ENCODE results near the gene HECTD1.

GRCh38 chr14:31059152-31059924 is 148.3 kb downstream of the HECTD1 start:
- TF ChIP-seq HMGXB4 (CRISPR knock-in tag; IDR thresholded peaks at IDR 0.05) (no peak), EZH2 (IDR thresholded peaks at IDR 0.05; ENCODE audit: borderline replicate concordance, low read depth, low read length) (no peak; the same call in 1 of the 2 replicates), ZNF589 (CRISPR knock-in tag; IDR thresholded peaks at IDR 0.05; ENCODE audit: low read depth) (peak; percentile 99), POLR2A (conservative IDR thresholded peaks at IDR 0.05) (no peak), SMC3 (conservative IDR thresholded peaks at IDR 0.05; ENCODE audit: insufficient read depth, low read depth, low read length) (no peak), CTCF (IDR thresholded peaks at IDR 0.05 in 2 of 3, conservative IDR thresholded peaks at IDR 0.05 in 1 of 3; ENCODE audit: insufficient read depth in 2 of 3, low read depth in 1 of 3, low read length in 3 of 3) (no peak), MYC (IDR thresholded peaks at IDR 0.05; ENCODE audit: low read depth, low read length) (peak; percentile 74), MYC (CRISPR knock-in tag; IDR thresholded peaks at IDR 0.05; ENCODE audit: borderline replicate concordance, low read depth) (no peak), EP300 (IDR thresholded peaks at IDR 0.05; ENCODE audit: low read length) (peak; percentile 99), MTF1 (CRISPR knock-in tag; IDR thresholded peaks at IDR 0.05; ENCODE audit: borderline replicate concordance) (no peak), BRD9 (IDR thresholded peaks at IDR 0.05; ENCODE audit: low read depth, partially characterized antibody) (peak; percentile 92), ETV5 (CRISPR knock-in tag; IDR thresholded peaks at IDR 0.05; ENCODE audit: low read depth) (0 out of 2 replicates have a peak, but pooled peaks have one; percentile 44), ZNF668 (CRISPR knock-in tag; IDR thresholded peaks at IDR 0.05) (peak; percentile 74; the same call in 1 of the 2 replicates), NR3C1 (CRISPR knock-in tag; IDR thresholded peaks at IDR 0.05) (no peak), ZNF407 (IDR thresholded peaks at IDR 0.05; ENCODE audit: low read depth) (no peak)

All from K562 (cell line).